ENCODE results near the gene GTPBP2.
A peak's percentile ranks its signal among the peaks of the same experiment; 100 is the strongest.
"Not testable (repeated sequence)": the region's sequence is repeated elsewhere in the genome, so short reads cannot be mapped to it uniquely, and the experiment has no call there.

Gene GTPBP2

DNA sequence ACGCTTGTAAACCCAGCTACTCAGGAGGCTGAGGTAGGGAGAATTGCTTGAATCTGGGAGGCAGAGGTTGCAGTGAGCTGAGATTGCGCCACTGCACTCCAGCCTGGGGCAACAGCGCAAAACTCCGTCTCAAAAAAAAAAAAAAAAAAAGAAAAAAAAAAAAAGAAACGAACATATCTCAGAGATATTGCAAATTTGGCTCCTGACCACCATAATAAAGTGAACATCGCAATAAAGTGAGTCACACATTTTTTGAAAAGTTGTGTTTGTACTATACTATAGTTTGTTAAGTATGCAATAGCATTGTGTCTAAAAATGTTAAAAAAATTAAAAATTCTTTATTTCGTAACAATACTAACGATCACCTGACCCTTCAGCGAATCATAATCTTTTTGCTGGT, 29.1 kb upstream of the GTPBP2 start:
- no peak for DNase-seq

DNA sequence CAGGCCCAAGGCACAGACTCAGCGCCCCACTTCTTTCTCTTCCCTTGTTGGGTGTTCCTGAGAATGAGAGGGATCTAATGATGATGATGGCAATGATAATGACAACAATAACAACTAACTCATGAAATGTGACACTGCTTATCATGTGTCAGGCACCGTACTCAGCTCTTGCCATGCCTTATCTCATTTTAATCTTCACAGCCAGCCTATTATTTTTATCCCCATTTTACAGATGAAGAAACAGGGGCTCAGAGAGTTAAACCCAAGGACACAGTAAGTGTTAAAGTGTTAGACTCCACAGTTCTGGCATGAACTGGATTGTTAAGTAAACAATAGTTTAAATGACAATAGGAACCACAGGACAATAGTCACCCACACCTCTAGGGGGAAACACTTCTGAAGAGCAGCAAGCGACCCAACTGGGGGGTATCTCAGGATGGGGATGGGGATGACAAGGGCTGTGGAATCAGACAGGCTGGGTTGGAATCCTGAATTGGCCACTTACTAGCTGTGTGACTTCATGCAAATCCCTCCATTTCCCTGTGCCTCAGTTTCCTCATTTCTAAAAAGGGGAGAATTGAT, 28.2 kb upstream of the GTPBP2 start:
- DNase-seq, result no peak

DNA sequence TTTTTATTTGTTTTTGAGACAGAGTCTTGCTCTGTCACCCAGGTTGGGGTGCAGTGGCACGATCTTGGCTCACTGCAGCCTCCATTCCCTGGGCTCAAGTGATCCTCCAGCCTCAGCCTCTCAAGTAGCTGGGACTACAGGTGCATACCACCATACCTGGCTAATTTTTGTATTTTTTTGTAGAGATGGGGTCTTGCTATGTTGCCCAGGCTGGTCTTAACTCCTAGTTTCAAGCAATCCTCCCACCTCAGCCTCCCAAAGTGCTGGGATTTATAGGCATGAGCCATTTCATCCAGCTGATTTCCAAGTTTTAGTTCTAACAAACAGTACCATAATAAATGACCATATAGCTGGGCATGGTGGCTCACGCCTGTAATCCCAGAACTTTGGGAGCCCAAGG, 23.8 kb upstream of the GTPBP2 start:
- not testable (repeated sequence) for DNase-seq

DNA sequence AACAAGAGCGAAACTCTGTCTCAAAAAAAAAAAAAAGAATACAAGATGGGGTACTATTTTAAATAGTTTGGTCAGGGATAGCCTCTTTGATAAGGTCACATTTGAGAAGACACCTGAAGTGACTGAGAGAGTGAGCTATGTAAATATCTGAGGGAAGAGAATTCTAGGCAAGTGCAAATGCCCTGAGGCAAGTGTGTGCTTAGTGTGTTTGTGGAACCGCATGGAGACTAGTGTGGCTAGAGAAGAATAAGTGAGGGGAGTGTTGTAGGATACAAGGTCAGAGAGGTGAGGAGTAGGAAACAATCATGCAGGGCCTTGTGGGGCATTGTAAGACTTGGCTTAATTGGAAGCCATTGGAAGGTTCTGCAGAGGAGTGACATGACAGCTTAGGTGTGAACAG, 19.2 kb upstream of the GTPBP2 start:
- no peak for DNase-seq

DNA sequence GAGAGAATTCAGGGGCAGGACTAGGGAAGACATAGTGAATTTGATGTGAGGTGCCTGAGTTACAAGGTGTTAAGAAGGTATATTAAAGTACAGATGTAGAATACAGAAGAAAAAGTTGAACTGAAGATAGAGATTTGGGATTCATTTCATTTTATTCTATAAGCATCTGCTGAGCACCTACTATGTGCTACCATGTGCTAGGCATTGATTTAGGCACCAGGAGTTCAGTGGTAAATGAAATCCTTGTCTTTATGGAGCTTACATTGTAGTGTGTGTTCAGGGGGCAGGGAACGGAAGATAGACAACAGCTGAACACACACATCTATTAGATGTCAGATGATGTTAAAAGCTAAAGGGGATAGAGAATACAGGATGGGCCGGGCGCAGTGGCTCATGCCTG, 18.5 kb upstream of the GTPBP2 start:
- DNase-seq, result no peak

DNA sequence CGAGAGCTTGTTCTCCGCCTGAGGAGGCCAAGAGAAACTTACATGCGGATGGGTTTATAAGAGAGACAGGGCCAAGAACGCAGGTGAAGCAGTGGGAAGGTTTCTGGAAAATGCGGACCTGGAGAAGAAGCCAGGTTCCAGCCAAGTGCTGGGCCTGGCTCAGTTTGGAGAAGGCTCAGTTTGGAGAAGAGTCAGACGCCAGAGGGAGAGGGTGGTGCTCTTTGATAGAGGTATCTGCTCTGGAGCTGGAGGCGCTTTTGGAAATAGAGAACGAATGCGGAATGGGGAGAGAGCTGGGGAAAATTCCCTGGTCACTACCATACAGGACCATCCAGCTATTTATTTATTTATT, 16.5 kb upstream of the GTPBP2 start:
- DNase-seq, result no peak

DNA sequence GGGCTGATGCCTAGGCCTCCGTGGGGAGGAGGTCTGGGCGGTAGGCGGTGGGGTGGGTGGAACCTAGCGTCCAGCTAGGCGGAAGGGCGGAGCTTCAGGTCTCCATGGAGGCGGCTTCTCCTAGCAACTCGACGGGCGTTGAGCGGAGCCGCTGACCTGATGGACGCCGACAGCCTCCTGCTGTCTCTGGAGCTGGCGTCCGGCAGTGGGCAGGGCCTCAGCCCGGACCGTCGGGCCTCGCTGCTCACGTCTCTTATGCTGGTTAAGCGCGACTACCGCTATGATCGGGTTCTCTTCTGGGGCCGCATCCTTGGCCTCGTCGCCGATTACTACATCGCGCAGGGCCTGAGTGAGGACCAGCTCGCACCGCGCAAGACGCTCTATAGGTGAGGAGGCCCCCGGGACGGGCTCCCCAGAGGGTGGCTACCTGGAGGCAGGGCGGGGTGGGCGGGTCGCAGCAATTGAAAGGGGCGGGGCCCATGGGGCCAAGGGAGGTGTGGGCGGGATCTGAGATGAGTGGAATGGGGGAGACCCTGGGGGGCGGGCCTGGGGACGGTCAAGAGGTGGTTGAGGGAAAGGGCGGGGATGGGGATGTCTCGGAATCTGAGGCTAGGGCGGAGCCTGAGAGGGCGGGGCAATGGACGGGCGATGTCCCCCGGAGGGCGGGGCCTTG, 16.0 kb upstream of the GTPBP2 start, which contains the start of gene RSPH9:
RSPH9 (plus strand) TSS at position 97 of the 673 bp plus-strand sequence; CDS start at position 160, 63 bp downstream.
- DNase-seq, result peak; percentile 68

DNA sequence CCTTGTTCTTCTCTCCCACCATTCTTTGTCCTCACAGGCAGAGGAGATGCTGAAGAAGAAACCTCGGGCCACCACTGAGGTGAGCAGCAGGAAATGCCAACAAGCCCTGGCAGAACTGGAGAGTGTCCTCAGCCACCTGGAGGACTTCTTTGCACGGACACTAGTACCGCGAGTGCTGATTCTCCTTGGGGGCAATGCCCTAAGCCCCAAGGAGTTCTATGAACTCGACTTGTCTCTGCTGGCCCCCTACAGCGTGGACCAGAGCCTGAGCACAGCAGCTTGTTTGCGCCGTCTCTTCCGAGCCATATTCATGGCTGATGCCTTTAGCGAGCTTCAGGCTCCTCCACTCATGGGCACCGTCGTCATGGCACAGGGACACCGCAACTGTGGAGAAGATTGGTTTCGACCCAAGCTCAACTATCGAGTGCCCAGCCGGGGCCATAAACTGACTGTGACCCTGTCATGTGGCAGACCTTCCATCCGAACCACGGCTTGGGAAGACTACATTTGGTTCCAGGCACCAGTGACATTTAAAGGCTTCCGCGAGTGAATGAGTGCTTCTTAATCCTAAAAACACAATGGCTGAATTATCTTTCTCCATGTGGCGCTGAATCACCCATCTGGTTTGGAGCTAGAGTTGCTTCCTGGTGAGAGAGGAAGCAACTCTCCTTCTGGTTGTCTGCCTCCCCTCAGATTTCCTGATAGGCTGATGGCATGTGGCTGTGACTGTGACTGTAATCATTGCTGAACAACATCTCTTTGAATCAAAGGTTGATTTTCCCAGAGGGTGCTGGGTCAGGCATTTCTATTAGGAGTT, 11.1 kb upstream of the GTPBP2 start:
- DNase-seq, result no peak

DNA sequence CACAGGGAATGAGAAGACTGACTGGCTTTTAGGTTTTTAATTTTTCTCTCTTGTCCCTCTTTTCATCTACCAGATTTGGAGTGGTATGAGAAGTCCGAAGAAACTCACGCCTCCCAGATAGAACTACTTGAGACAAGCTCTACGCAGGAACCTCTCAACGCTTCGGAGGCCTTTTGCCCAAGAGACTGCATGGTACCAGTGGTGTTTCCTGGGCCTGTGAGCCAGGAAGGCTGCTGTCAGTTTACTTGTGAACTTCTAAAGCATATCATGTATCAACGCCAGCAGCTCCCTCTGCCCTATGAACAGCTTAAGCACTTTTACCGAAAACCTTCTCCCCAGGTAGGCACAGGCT, 7.2 kb upstream of the GTPBP2 start:
- DNase-seq, result no peak

DNA sequence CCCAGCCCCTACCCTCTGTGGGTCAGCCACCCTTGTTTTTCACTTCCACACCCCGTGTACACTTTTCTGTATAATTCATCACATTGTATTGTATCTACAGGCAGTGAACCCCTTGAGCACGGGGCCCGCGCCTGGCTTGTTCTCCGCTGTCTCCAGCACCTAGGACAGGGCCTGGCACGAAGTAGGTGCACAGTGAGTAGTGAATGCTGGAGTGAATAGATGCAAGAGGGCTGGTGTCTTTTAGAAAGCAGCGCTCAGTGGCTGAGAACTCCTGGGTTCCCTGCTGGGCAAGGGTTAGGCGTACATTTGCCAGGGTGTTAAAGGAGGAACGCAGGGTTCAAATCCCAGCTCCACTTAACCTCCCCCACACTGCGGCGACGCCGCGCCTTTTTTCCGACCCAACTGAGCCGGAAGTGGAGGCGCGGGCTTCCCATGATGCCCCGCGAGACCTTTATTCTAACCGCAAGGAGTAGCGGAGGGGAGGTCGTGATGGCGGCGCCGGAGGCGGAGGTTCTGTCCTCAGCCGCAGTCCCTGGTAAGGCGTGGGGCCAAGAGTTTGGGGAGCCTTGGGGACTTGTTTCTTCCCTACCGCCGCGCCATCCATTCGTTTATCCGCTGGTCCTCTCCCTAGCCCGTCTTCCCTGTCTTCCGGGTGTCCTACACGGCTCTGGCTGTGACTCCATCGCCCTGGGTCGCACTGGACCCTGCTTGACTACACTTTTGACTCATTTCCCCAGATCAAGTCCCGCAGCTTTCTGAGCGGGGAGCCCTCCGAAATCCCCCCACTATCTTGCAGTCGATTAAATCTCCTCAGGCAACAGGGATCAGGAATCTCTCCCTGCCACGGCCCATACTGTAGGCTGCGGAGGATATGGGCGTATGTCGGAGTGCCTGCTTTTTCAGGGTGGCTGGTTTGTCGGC, 6.6 kb upstream of the GTPBP2 start, which contains the start of gene MAD2L1BP:
MAD2L1BP (plus strand) TSS at position 454 of the 921 bp plus-strand sequence; CDS start at position 490, 36 bp downstream.
- DNase-seq, result peak; percentile 62

DNA sequence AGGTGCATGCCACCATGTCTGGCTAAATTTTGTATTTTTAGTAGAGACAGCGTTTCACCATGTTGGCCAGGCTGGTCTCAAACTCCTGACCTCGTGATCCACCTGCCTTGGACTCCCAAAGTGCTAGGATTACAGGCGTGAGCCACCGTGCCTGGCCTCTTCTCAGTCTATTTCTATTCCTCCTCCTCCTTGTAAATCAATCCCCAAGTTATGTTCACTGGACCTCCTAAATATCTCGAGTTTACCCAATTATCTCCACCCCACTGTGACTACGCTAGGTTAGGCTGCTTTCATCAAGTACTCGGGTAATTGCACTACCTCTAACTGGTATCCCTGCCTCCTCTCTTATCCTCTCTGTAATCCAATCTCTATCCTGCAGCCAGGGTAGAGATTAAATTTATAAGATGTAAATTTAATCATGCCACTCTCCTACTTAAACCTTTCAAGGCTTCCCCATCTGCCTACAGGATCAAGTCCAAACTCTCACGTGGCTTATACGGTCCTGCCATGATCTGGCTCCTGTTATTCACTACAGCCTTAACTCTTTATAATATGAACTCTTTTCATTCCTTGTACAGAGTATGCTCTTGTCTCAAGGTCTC, 5.7 kb upstream of the GTPBP2 start:
- DNase-seq, result no peak

DNA sequence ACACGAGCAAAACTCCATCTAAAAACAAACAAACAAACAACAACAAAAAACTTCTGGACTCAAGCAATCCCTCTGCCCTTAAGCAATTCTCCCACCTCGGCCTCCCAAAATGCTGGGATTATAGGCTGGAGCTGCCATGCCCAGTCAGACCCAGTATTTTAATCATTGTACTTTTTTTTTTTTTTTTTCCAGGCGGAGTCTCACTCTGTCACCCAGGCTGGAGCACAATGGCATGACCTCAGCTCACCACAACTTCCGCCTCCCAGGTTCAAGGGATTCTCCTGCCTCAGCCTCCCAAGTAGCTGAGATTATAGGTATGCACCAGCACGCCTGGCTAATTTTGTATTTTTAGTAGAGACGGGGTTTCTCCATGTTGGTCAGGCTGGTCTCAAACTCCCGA, 3.9 kb upstream of the GTPBP2 start:
- DNase-seq, result not testable (repeated sequence)

DNA sequence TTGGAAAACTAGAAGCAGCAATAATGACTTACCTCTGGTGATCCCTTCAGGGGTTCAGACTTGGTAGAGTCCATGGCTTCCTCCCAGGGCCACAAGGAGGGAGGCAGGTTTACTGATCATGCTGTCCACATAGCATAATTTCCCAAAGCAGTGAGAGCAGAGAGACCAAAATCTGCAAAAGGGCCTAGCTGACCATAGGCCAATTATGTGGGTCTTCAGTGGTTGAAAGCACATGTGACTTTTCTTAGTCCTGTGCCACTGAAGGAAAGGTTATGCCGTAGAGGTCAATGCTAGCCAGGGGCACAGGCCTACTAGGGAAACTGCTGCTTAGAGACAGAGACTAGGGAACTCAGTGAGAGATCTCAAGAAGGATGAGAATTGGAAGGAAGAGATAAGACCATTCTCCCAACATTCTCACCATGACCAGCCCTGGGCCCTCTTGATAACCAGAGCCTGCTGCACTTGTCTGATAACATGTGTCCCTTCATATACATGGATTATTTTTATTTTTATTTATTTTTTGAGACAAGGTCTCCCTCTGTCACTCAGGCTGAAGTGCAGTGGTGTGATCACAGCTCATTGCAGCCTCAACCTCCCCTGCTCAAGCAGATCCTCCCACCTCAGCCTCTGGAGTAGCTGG, 2.0 kb upstream of the GTPBP2 start:
- no peak for DNase-seq

DNA sequence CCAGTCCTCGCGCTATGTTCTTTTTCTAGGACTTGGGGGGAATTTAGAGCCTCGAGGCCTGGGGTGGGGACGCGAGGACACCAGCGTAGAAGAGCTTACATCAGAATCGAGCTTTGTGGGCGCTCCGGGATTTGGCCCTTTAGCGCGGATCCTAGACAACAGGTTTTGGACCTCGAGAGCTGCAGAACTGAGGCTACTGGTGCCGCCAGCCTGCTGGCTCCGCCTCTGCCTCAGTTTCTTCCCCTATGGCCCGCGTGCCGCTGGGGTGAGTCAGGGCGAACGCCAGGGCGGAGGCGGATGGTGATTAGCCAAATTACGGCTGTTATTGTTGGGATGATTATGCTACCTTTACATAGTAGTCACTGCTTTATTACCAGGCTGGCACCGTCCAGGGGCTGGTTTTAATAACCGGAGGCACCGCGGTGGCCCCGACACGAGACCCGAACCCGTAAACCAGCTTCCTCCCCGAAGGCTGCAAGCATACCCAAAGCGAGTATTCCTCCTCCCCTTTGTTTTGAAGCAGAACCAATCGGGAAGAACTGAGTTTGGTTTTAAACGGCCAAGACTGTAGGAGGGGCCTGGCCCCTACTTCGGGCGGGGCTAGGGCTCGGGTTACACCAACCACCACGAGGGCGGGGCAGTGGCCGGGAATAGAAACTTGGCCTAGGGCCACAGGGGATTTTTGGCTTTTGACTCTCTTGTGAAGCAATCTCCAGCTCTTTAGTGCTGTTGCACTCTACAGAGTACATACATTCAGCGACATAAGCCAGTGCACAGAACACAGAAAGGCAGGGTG, 639 bp upstream of the GTPBP2 start:
- peak; percentile 87 for DNase-seq

DNA sequence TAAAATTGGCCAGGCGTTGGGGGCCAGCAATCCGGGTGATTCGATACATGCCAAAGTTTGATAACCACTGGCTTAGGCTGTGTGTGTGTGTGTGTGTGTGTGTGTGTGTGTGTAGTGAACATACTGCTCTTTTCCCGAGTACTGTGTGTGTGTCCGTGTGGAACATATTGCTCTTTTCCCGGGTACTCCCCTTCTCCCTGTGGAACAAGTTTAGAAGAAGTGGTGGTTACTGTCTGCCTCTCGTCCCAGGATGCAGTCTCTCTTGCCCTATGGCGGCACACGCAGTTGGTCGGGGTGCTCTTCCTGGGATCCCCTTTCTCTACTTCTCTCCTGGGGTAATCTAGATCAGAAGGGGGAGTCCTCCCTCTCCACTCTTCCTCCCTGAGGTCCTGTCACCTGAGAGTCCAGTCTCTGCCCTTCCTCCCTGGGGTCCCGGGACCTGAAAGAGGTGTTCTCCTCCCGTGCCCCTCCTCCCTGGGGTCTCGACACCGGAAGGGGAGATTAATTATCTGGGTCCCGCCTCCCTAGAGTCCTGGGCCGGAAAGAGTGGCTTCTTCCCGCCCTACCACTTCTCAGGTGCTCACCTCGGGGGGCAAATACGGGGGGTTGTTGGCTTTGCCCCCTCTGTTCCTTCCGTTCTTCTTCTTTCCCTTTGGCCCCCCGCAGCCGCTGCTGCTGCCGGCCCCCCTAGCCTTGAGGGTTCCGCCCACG, 516 bp downstream of the GTPBP2 start:
- DNase-seq, result no peak

DNA sequence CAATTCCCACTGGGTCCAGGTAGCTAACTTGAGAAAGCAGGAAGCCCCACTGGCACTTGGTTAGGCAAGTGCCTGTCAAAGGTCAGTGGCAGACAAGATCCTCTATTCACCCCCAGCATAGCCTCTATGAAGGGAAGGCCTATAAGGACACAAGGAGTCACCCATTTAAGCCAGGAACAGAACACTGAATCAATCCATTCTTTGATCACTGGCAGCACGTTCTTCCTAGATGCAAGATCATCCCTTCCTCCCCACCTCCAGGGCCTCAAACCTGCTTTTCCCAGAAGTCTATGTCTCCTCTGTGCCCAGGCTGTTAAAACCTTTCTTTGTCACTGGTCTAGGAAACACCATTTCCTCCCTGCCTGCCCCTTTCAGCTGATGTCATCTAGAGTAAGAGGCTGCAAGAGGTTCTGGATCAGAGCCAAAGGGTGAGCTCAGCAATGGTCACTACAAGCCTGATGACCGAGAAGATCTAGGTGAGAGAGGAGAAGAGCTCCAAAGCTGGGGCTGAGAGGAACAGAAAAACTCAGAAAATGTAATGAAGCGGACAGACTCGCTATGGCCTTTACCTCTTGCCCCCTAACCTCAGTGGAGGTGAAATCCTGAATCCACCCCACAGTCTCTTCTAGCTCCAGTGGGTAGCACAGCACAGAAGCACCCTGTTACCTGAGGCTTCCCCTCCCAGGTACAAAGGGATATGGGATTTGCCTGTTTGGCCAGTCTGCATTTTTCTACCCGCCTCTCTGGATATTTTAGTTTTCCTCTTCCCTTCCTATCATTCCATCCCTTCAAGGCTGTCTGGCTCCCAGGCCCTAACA, 1.8 kb downstream of the GTPBP2 start:
- DNase-seq, result no peak

DNA sequence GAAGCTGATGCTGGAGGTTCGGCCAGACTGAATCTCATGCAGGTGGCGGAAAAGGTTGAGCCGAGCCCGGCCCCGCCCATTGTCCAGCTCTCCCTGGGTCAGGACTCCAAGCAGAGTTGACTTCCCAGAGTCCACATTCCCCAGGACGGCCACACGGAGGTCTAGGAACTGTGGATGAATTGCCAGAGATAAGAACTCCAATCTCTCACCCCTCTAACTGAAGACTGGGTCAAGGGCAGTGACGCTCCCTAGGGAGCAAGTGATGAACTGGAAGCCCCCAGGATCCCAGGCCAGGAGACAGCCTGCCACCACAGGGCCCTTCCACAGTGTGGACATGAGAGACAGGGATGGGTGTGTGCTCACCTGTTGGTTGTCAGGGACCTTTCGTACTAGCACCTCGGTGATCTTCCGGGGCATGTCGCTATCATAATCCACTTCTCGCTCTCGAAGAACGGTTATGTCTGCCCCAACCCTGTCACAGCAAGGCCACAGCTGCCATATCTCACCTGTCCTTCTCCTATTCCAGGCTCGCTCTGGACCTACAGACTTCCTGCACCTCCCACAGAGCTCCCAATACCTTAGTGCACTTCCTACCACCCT, 3.6 kb downstream of the GTPBP2 start:
- no peak for DNase-seq

DNA sequence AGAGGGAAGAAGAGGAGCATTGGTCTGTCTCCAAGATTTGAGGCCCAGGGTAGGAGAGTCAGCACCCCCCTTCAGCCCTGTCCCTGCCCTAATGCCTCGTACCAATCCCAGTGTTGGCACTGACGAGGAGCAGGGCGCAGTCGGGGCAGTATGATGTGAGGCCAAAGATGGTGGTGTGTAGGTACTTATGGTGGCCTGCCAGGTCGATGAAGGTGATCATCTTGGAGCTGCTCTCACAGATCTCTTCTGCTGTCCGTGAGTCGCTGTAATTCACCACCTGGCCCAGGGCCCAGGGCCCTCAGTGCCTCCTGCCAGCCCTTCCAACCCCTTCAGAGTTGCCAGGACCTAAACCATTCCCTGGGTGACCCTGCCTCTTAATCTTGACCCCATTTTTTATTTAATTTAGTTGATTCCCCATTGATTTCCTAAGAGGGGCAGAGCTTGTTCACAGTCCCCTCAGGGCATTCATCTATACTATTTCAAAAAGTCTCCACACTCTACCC, 4.2 kb downstream of the GTPBP2 start:
- DNase-seq, result no peak
